Keratinocyte (primary cell): ENCODE results near the gene MGAT5B. TPM values are rescaled to one million over a fixed set of nuclear protein-coding genes. Genes with fewer than 3 reads are reported as not detected.

ENCODE experiments used
- DNase-seq: peaks from one replicate; pipeline ENCODE4 v3.0.0-alpha.2; 2011; ENCODE audit warnings: low read depth, missing footprints, low spot score
- FAIRE-seq: peaks from 2 replicates; lab custom pipeline; 2011; peaks lifted over from hg19 to GRCh38; lab: Jason Lieb, UNC
- H2AFZ ChIP-seq: 2 replicates; pipeline ENCODE4 v1.6.0; 2012; ENCODE audit warnings: low read length, control low read depth, inconsistent platforms; ENCODE audit not compliant: control insufficient read depth
- H3K27ac ChIP-seq: 2 replicates; pipeline ENCODE4 v1.5.1; 2011; ENCODE audit warnings: low read length; ENCODE audit not compliant: control insufficient read depth, insufficient read depth
- H3K27me3 ChIP-seq: 3 replicates; pipeline ENCODE4 v1.6.0; 2011; ENCODE audit warnings: low read length; ENCODE audit not compliant: control insufficient read depth, insufficient read depth; ENCODE audit errors: extremely low read depth
- H3K36me3 ChIP-seq, 2 experiments: 2 replicates in 1 of 2; 3 replicates in 1 of 2; pipeline ENCODE4 v1.5.1; 2011; ENCODE audit warnings: low read length in 2 of 2, mild to moderate bottlenecking in 1 of 2; ENCODE audit not compliant: control insufficient read depth in 2 of 2, insufficient read depth in 2 of 2; ENCODE audit errors: extremely low read depth in 1 of 2
- H3K4me1 ChIP-seq: 3 replicates; pipeline ENCODE4 v1.5.1; 2011; ENCODE audit warnings: low read length; ENCODE audit not compliant: control insufficient read depth, insufficient read depth; ENCODE audit errors: extremely low read depth
- H3K4me2 ChIP-seq: 3 replicates; pipeline ENCODE4 v1.6.0; 2011; ENCODE audit warnings: low read depth, low read length; ENCODE audit not compliant: control insufficient read depth, insufficient read depth; ENCODE audit errors: extremely low read depth
- H3K4me3 ChIP-seq, 3 experiments: fragments of 200-600 bp in 1 of 3; sonication (generic) in 1 of 3; 2 replicates in 2 of 3; 3 replicates in 1 of 3; pipeline ENCODE4 v1.5.1; 2011 to 2016; ENCODE audit warnings: low read length in 3 of 3, mild to moderate bottlenecking in 3 of 3, control low read depth in 2 of 3, inconsistent platforms in 1 of 3, low read depth in 1 of 3, mixed read lengths in 1 of 3, mixed run types in 1 of 3, moderate library complexity in 1 of 3; ENCODE audit not compliant: control insufficient read depth in 2 of 3, insufficient read depth in 2 of 3; ENCODE audit errors: extremely low read depth in 1 of 3
- H3K79me2 ChIP-seq: 2 replicates; pipeline ENCODE4 v1.6.0; 2012; ENCODE audit warnings: low read length; ENCODE audit not compliant: control insufficient read depth, insufficient read depth
- H3K9ac ChIP-seq: 3 replicates; pipeline ENCODE4 v1.6.0; 2011; ENCODE audit warnings: low read length; ENCODE audit not compliant: control insufficient read depth, insufficient read depth; ENCODE audit errors: extremely low read depth
- H3K9me1 ChIP-seq: 3 replicates; pipeline ENCODE4 v1.6.0; 2011; ENCODE audit warnings: low read length; ENCODE audit not compliant: control insufficient read depth, insufficient read depth; ENCODE audit errors: extremely low read depth
- H3K9me3 ChIP-seq: 2 replicates; pipeline ENCODE4 v1.5.1; 2012; ENCODE audit warnings: low read depth, low read length; ENCODE audit not compliant: control insufficient read depth
- H4K20me1 ChIP-seq: 3 replicates; pipeline ENCODE4 v1.6.0; 2011; ENCODE audit warnings: low read length; ENCODE audit not compliant: control insufficient read depth, insufficient read depth; ENCODE audit errors: extremely low read depth
- EZH2 ChIP-seq: IDR thresholded peaks from one replicate; pipeline ENCODE4 v1.6.1; 2012; ENCODE audit warnings: inconsistent platforms, mild to moderate bottlenecking, low read length, moderate library complexity
- dilution Hi-C: fragments of 300-500 bp; cut with MboI; formaldehyde crosslinking; loops from one replicate; pipeline ENCODE4 v1.7.0; 2020; ENCODE audit warnings: low sequenced_read_pairs; ENCODE audit not compliant: extremely low pct_ligation_motif_present
- polyA plus RNA-seq, 5 experiments: library from polyadenylated mRNA; depleted of rRNA in 3 of 5; stranded (reverse) in 3 of 5; stranded (forward) in 1 of 5; unstranded in 1 of 5; fragments of >200 nt; gene quantifications; 1 replicate in 1 of 5; 2 replicates in 3 of 5; 3 replicates in 1 of 5; pipeline versions ENCODE4 v1.2.1 to v1.2.3, GENCODE V29; 2011 to 2012; ENCODE audit warnings: missing spikeins in 2 of 5, low read depth in 1 of 5, low replicate concordance in 1 of 5
- TF ChIP-seq, protein P1 (sequence below), 3 experiments: IDR thresholded peaks in 1 of 3; conservative IDR thresholded peaks in 1 of 3; optimal IDR thresholded peaks in 1 of 3; 2 replicates in 2 of 3; 3 replicates in 1 of 3; pipeline versions ENCODE3 to v1.5.1; 2011; ENCODE audit warnings: low read length in 3 of 3, mild to moderate bottlenecking in 3 of 3, moderate library complexity in 2 of 3, control low read depth in 1 of 3, inconsistent platforms in 1 of 3; ENCODE audit not compliant: insufficient read depth in 2 of 3; ENCODE audit errors: extremely low read depth in 1 of 3

Gene MGAT5B
- polyA plus RNA-seq, 1 donor (not counting 4 experiments of a cell fraction or from before 2014, with no cell fraction given), result 0.29 TPM

GRCh38 chr17:76949913-76950695, 81.9 kb downstream of the MGAT5B start:
- Histone ChIP-seq H3K9me1 (no peaks in the 10 kb centered on the region), H3K4me3 (no peak overlapping the region), H3K4me2 (no peak overlapping the region), H3K79me2 (no peaks in the 10 kb centered on the region), H4K20me1 (no peaks in the 10 kb centered on the region), H3K9me3 (no peaks in the 10 kb centered on the region), H3K36me3 (no peaks in the 10 kb centered on the region), H3K27ac (no peak overlapping the region), H3K9ac (no peak overlapping the region), H3K4me1 (no peaks in the 10 kb centered on the region), H2AFZ (no peak overlapping the region), H3K27me3 (peaks cover 23% of the 10 kb centered on the region)
- FAIRE-seq (no peak), DNase-seq (no peak)
- dilution Hi-C loops, result no loop called here
- TF ChIP-seq, protein P1, sequence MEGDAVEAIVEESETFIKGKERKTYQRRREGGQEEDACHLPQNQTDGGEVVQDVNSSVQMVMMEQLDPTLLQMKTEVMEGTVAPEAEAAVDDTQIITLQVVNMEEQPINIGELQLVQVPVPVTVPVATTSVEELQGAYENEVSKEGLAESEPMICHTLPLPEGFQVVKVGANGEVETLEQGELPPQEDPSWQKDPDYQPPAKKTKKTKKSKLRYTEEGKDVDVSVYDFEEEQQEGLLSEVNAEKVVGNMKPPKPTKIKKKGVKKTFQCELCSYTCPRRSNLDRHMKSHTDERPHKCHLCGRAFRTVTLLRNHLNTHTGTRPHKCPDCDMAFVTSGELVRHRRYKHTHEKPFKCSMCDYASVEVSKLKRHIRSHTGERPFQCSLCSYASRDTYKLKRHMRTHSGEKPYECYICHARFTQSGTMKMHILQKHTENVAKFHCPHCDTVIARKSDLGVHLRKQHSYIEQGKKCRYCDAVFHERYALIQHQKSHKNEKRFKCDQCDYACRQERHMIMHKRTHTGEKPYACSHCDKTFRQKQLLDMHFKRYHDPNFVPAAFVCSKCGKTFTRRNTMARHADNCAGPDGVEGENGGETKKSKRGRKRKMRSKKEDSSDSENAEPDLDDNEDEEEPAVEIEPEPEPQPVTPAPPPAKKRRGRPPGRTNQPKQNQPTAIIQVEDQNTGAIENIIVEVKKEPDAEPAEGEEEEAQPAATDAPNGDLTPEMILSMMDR (optimal IDR thresholded peaks at IDR 0.05 in 1 of 3, IDR thresholded peaks at IDR 0.05 in 1 of 3, conservative IDR thresholded peaks at IDR 0.05 in 1 of 3; ENCODE audit: extremely low read depth in 1 of 3, insufficient read depth in 2 of 3, low read length in 3 of 3), result no peak
- TF ChIP-seq EZH2, result no peak

GRCh38 chr17:76951375-76951905, 83.2 kb downstream of the MGAT5B start:
- H2AFZ ChIP-seq, result no peak overlapping the region

More at GRCh38 chr17:76951375-76951905, 83.2 kb downstream of the MGAT5B start:
- dilution Hi-C loops, result no loop called here
- Histone ChIP-seq H3K4me3 (no peak overlapping the region), H3K27ac (no peak overlapping the region), H3K36me3 (no peaks in the 10 kb centered on the region), H3K4me1 (no peaks in the 10 kb centered on the region), H3K79me2 (no peaks in the 10 kb centered on the region), H3K27me3 (peaks cover 23% of the 10 kb centered on the region), H3K9ac (no peak overlapping the region), H3K9me3 (no peaks in the 10 kb centered on the region), H3K9me1 (no peaks in the 10 kb centered on the region), H3K4me2 (no peak overlapping the region), H4K20me1 (no peaks in the 10 kb centered on the region)
- DNase-seq (no peak), FAIRE-seq (no peak)
- TF ChIP-seq, protein P1 (optimal IDR thresholded peaks at IDR 0.05 in 1 of 3, IDR thresholded peaks at IDR 0.05 in 1 of 3, conservative IDR thresholded peaks at IDR 0.05 in 1 of 3; ENCODE audit: extremely low read depth in 1 of 3, insufficient read depth in 2 of 3, low read length in 3 of 3), result no peak
- no peak for TF ChIP-seq EZH2
